BJ (cell line): Measurements from ENCODE around the gene OR1S2. TPM values are rescaled to one million over a fixed set of nuclear protein-coding genes. Genes with fewer than 3 reads are reported as not detected.

Source experiments
- CTCF ChIA-PET: fragments of 350-600 bp; formaldehyde crosslinking; extraction: SDS; loops from one replicate; lab custom pipeline; 2021; ENCODE audit warnings: antibody characterized with exemption, inconsistent platforms; lab: Yijun Ruan, JAX
- POLR2A ChIA-PET: fragments of 300-600 bp; sonication (Branson Sonifier 250); formaldehyde crosslinking; extraction: SDS; loops from one replicate; lab custom pipeline; 2021; ENCODE audit warnings: antibody characterized with exemption; lab: Charles Lee
- DNase-seq: peaks from one replicate; pipeline ENCODE4 v3.0.0-alpha.2; 2011; ENCODE audit warnings: low read depth
- H3K27me3 ChIP-seq: 2 replicates; pipeline ENCODE4 v1.6.0; 2011; ENCODE audit warnings: low read length; ENCODE audit not compliant: control insufficient read depth, insufficient read depth
- H3K36me3 ChIP-seq: 2 replicates; pipeline ENCODE4 v1.5.1; 2011; ENCODE audit warnings: low read length; ENCODE audit not compliant: control insufficient read depth, insufficient read depth
- H3K4me3 ChIP-seq: 2 replicates; pipeline ENCODE4 v1.5.1; 2011; ENCODE audit warnings: low read depth, mild to moderate bottlenecking, control low read depth, low read length
- CTCF ChIP-seq: IDR thresholded peaks from 2 replicates; pipeline ENCODE4 v1.5.1; 2011; ENCODE audit warnings: low read depth, mild to moderate bottlenecking, control low read depth, inconsistent platforms, low read length, moderate library complexity; ENCODE audit not compliant: insufficient read depth
- polyA plus RNA-seq: library from polyadenylated mRNA; depleted of rRNA; stranded (reverse); fragments of >200 nt; gene quantifications from 2 replicates; pipeline ENCODE4 v1.2.3, GENCODE V29; 2011

The OR1S2 gene
- polyA plus RNA-seq, 1 experiment = not detected

- H3K36me3 ChIP-seq = no peaks in the 10 kb centered on the region
- ChIA-PET CTCF (no interaction called here), POLR2A (no interaction called here)
- no peak overlapping the region for H3K4me3 ChIP-seq
- no peaks in the 10 kb centered on the region for H3K27me3 ChIP-seq
- TF ChIP-seq CTCF = no peak
- no peak for DNase-seq
These were observed 17.0 kb downstream of the OR1S2 start for GRCh38 chr11:58186938-58187337.

GRCh38 chr11:58179648-58180047 lies 24.3 kb downstream of the OR1S2 start:
- no peaks in the 10 kb centered on the region for H3K36me3 ChIP-seq
- POLR2A ChIA-PET = no interaction called here
- H3K4me3 ChIP-seq = no peak overlapping the region
- H3K27me3 ChIP-seq = no peaks in the 10 kb centered on the region
- no peak for DNase-seq
- TF ChIP-seq CTCF = no peak
- CTCF ChIA-PET = no interaction called here

GRCh38 chr11:58178444-58178843 lies 25.5 kb downstream of the OR1S2 start:
- ChIA-PET POLR2A (no interaction called here), CTCF (no interaction called here)
- no peak for TF ChIP-seq CTCF

DNA sequence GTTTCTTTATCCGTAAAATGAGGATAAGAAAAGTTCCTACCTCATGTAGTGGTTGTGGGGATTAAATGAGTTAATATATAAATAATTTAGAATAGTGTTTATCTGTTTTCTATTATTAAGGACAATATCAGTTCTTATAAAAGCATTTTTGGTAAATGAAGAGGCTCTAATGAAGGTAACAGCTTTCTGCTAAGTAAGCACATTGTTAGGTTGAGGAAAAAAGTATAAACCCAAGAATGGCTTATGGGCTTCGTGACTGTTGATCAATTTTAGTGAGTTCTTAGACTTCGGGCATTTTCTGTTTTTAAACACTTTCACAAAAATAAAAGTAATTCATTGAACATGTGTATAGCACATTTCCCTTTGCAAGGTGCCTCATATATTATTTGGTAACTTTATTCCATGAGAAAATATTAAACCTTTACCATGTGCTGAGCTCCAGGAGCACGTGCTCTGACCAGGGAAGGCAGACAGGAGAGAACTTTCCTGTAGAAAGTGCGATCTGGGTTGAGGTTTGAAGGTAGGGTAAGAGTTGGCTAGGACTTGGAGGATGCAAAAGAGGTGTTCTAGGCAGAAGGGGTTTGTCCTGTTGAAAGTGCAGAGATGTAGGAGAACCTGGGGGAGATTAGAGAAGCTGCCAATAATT lies 26.4 kb downstream of the OR1S2 start:
- Histone ChIP-seq H3K36me3 (no peaks in the 10 kb centered on the region), H3K27me3 (no peaks in the 10 kb centered on the region), H3K4me3 (no peak overlapping the region)
- DNase-seq = no peak
- ChIA-PET POLR2A (no interaction called here), CTCF (no interaction called here)
- TF ChIP-seq CTCF = no peak

More at GRCh38 chr11:58178444-58178843, 25.5 kb downstream of the OR1S2 start:
- Histone ChIP-seq H3K27me3 (no peaks in the 10 kb centered on the region), H3K4me3 (no peak overlapping the region), H3K36me3 (no peaks in the 10 kb centered on the region)
- no peak for DNase-seq

GRCh38 chr11:58165504-58166106 lies 38.3 kb downstream of the OR1S2 start:
- H3K4me3 ChIP-seq = no peak overlapping the region
- H3K36me3 ChIP-seq = no peaks in the 10 kb centered on the region
- no peak for TF ChIP-seq CTCF
- ChIA-PET POLR2A (no interaction called here), CTCF (no interaction called here)
- DNase-seq = no peak
- H3K27me3 ChIP-seq = no peaks in the 10 kb centered on the region
